ENCODE results near the gene RHOF. TPM values are rescaled to one million over a fixed set of nuclear protein-coding genes. Genes with fewer than 3 reads are reported as not detected.

RHOF gene, protein sequence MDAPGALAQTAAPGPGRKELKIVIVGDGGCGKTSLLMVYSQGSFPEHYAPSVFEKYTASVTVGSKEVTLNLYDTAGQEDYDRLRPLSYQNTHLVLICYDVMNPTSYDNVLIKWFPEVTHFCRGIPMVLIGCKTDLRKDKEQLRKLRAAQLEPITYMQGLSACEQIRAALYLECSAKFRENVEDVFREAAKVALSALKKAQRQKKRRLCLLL
- total RNA-seq, result 1 to 10 TPM; 3.3 to 4.8 (median 3.9) TPM
- 1 to 10 TPM; 1.4 to 4.3 (median 1.6) TPM for polyA plus RNA-seq
- long read RNA-seq, donor 1, partial matches to known transcripts, result 0 of 2 reads
- long read RNA-seq, donor 1, other reads (novel, unspliced or antisense), result 2 of 2 reads
- long read RNA-seq, donor 2, result 0 reads

DNA sequence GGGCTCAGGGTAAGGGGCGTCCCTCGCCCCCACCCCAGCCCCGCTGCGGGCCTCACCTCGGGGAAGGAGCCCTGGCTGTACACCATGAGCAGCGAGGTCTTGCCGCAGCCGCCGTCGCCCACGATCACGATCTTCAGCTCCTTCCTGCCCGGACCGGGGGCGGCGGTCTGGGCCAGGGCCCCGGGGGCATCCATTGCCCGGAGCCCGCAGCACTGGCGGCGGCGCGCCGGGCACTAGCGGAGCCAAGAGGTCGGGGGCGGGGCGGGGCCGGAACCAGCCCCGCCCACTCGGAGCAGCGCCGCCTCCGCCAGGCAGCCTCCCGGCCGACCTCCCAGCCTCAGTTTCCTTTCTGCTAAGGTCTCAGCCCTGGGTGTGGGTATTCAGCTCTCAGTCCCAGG, at the start of gene RHOF:
TSS of gene RHOF (minus strand) at position 249 of the 398 bp plus-strand sequence. CDS start at position 194, 55 bp downstream.
- DNase-seq (no peak), ATAC-seq (no peak)
- H3K4me1 ChIP-seq, result peaks cover 46% of the 10 kb centered on the region
- intact Hi-C loops (cut with DNase I), result loop anchor here in 1 of 2 donors (5.0 kb wide), 1 partner anchor 96 kb away; no protein-coding TSS in a partner anchor
- H3K27me3 ChIP-seq (ENCODE audit: insufficient read depth in 3 of 3, low read length in 2 of 3), result no peaks in the 10 kb centered on the region
- peaks cover 0 to 14% of the 10 kb centered on the region in 2 donors for H3K36me3 ChIP-seq (ENCODE audit: insufficient read depth in 1 of 2, low read depth in 1 of 2)
- peak within 1 kb of the TSS; percentile 86 for H3K4me3 ChIP-seq
- peak within 1 kb of the TSS; percentile 100 for H3K27ac ChIP-seq
- TF ChIP-seq, protein P1, sequence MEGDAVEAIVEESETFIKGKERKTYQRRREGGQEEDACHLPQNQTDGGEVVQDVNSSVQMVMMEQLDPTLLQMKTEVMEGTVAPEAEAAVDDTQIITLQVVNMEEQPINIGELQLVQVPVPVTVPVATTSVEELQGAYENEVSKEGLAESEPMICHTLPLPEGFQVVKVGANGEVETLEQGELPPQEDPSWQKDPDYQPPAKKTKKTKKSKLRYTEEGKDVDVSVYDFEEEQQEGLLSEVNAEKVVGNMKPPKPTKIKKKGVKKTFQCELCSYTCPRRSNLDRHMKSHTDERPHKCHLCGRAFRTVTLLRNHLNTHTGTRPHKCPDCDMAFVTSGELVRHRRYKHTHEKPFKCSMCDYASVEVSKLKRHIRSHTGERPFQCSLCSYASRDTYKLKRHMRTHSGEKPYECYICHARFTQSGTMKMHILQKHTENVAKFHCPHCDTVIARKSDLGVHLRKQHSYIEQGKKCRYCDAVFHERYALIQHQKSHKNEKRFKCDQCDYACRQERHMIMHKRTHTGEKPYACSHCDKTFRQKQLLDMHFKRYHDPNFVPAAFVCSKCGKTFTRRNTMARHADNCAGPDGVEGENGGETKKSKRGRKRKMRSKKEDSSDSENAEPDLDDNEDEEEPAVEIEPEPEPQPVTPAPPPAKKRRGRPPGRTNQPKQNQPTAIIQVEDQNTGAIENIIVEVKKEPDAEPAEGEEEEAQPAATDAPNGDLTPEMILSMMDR (IDR thresholded peaks at IDR 0.05), result no peak
- WGBS, 3 donors, result 5% methylated on average over 18 to 36 of the region's 36 CpGs
- H3K9me3 ChIP-seq, result no peaks in the 10 kb centered on the region

DNA sequence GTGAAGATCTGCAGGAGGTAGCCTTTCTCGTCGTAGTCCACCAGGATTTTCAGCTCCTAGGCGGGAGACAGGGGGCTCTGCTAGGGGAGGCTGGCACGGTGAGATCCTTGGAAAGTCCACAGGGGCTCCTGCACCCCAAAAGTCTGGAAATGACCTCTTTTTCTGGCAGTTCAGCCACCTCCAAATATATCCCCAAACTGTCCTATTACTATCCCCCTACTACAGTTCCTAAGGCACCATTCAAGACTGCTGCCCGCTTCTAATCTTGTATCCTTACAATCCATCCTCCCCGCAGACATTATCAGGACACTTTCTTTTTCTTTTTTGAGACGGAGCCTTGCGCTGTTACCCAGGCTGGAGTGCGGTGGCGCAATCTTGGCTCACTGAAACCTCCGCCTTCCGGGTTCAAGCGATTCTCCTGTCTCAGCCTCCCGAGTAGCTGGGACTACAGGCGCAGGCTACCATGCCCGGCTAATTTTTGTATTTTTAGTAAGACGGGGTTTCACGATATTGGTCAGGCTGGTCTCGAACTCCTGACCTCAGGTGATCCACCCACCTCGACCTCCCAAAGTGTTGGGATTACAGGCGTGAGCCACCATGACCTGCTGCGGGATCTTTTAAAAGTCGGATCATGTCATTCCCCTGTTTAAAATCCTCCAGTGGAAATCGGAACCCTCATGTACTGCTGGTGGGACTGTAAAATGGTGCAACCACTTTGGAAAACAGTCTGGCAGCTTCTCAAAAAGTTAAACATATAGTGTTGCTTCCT, 46.7 kb upstream of the RHOF start:
- Histone ChIP-seq H3K27me3 (ENCODE audit: insufficient read depth in 3 of 3, low read length in 2 of 3) (no peaks in the 10 kb centered on the region), H3K27ac (peak overlapping the region; percentile 67), H3K4me1 (no peaks in the 10 kb centered on the region), H3K9me3 (no peaks in the 10 kb centered on the region), H3K4me3 (peak overlapping the region; percentile 74), H3K36me3 (ENCODE audit: insufficient read depth in 1 of 2, low read depth in 1 of 2) (no peaks in the 10 kb centered on the region)
- DNase-seq (no peak), ATAC-seq (peak in 1 of 4 donors; percentile 2)
- intact Hi-C loops (cut with DNase I), result loop anchor here (5.0 kb wide), 2 partner anchors 42 to 47 kb away; partner anchors contain the start of gene PSMD9 (in 1 of the 2)
- TF ChIP-seq, protein P1 (IDR thresholded peaks at IDR 0.05), result no peak
- 78 to 81% (median 78%) methylated on average over 24 of the region's 24 CpGs for WGBS, 3 donors

DNA sequence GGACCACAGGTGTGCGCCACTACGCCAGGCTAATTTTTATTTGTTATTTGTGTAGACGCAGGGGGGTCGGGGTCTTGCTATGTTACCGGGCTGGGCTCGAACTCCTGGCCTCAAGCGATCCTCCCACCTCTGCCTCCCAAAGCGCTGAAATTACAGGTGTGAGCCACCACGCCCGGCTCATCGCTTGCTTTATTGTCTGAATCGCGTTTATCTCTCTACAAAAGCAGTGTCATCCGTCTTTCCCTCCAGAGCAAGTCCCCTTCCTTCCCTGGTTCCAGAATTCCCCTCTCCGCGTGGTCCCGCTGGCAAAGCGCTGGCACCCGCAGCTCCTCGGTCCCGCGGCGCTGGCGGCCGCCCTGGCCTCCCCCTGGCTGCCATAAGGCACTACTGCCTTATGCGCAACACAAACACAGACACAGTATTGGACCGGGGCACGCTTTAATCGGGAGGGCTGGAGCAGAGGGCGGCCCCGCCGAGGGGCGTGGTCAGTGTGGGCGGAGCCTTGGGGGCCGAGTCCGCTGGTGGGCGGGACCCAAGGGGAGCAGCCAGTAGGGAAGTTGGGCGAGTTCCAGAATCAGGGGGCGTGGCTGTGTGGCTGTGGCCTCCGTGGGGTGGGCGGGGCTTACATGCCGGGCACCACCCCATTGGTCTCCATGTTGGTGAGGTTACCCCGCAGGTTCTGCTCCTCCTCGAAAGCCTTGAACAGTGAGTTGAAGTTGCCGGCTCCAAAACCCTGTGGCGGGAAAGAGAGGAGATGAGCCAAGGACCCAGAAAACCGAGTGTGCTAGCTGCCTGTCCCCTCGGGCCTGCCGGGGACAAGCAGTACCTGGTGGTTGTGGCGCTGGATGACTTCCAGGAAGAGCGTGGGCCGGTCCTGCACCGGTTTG, 45.9 kb upstream of the RHOF start:
- intact Hi-C loops (cut with DNase I), result no loop called here
- WGBS, 3 donors, result 12 to 13% (median 12%) methylated on average over 51 to 53 of the region's 53 CpGs
- H3K9me3 ChIP-seq, result no peaks in the 10 kb centered on the region
- DNase-seq (peak; percentile 99 to 100), ATAC-seq (peak; percentile 98 to 100 (median 98))
- peak overlapping the region; percentile 74 for H3K4me3 ChIP-seq
- H3K36me3 ChIP-seq (ENCODE audit: insufficient read depth in 1 of 2, low read depth in 1 of 2), result no peaks in the 10 kb centered on the region
- TF ChIP-seq, protein P1 (IDR thresholded peaks at IDR 0.05), result peak; percentile 44
- H3K27ac ChIP-seq, result peak overlapping the region; percentile 67
- no peaks in the 10 kb centered on the region for H3K27me3 ChIP-seq (ENCODE audit: insufficient read depth in 3 of 3, low read length in 2 of 3)
- no peaks in the 10 kb centered on the region for H3K4me1 ChIP-seq

DNA sequence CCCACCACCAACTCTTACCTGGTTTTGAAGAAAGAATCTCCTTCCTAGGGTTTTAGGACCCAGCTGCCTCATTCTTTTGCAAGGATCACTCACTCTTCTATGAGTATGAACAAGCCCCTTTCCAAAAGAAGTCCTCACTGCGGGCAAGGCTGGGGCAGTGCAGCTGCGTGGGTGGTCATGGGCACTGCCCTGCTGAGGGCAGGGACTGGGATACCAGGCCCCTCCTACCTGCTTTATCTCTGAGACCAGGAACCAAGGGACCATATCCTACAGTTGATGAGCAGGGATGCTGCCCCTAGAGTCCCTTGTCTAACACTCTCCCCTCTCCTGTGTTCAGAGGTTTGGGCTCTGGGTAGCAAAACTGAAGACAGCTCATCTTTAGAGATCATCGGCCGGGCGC, 44.6 kb upstream of the RHOF start:
- Histone ChIP-seq H3K27ac (no peak overlapping the region), H3K9me3 (no peaks in the 10 kb centered on the region), H3K4me1 (no peaks in the 10 kb centered on the region), H3K27me3 (ENCODE audit: insufficient read depth in 3 of 3, low read length in 2 of 3) (no peaks in the 10 kb centered on the region), H3K4me3 (no peak overlapping the region), H3K36me3 (ENCODE audit: insufficient read depth in 1 of 2, low read depth in 1 of 2) (no peaks in the 10 kb centered on the region)
- TF ChIP-seq, protein P1 (IDR thresholded peaks at IDR 0.05), result no peak
- DNase-seq, result no peak
- 86 to 91% (median 86%) methylated on average over 5 of the region's 5 CpGs for WGBS, 3 donors
- no peak for ATAC-seq
- intact Hi-C loops (cut with DNase I), result no loop called here
